GM21367 (cell line): Measurements from ENCODE around the gene S100A10.

Source experiments
- ATAC-seq: cut with Tn5 transposase; IDR thresholded peaks from one replicate; pipeline ENCODE4 v1.9.1; 2021; ENCODE audit not compliant: unreplicated experiment

The S100A10 gene

GRCh38 chr1:152013664-152014237 lies 20.1 kb upstream of the S100A10 start:
- ATAC-seq, result no peak

- ATAC-seq, result no peak
These were observed 16.0 kb upstream of the S100A10 start for GRCh38 chr1:152009691-152010090.

GRCh38 chr1:152007047-152007446 lies 13.4 kb upstream of the S100A10 start:
- ATAC-seq, result no peak

- ATAC-seq, result no peak
These were observed 11.8 kb upstream of the S100A10 start for GRCh38 chr1:152005360-152005912.

GRCh38 chr1:152003846-152004442 lies 10.3 kb upstream of the S100A10 start:
- no peak for ATAC-seq

- ATAC-seq, result no peak
These were observed 9.3 kb upstream of the S100A10 start for GRCh38 chr1:152002960-152003359.

GRCh38 chr1:152001631-152002584 lies 8.2 kb upstream of the S100A10 start:
- ATAC-seq, result no peak

GRCh38 chr1:152000964-152001630 lies 7.4 kb upstream of the S100A10 start:
- ATAC-seq, result no peak

GRCh38 chr1:151998611-151999362 lies 5.1 kb upstream of the S100A10 start:
- no peak for ATAC-seq

GRCh38 chr1:151997284-151997570 lies 3.6 kb upstream of the S100A10 start:
- no peak for ATAC-seq

- ATAC-seq, result no peak
These were observed 2.1 kb upstream of the S100A10 start for GRCh38 chr1:151995774-151996173.

- no peak for ATAC-seq
These were observed 1.3 kb upstream of the S100A10 start for GRCh38 chr1:151994956-151995355.

- no peak for ATAC-seq
These were observed 450 bp downstream of the S100A10 start for GRCh38 chr1:151993084-151993733.

- ATAC-seq, result no peak
These were observed 1.2 kb downstream of the S100A10 start for GRCh38 chr1:151992303-151993083.

- ATAC-seq, result no peak
These were observed 1.9 kb downstream of the S100A10 start for GRCh38 chr1:151991663-151992302.

GRCh38 chr1:151990856-151991198 lies 2.8 kb downstream of the S100A10 start:
- no peak for ATAC-seq

GRCh38 chr1:151990058-151990855 lies 3.4 kb downstream of the S100A10 start:
- ATAC-seq, result no peak

GRCh38 chr1:151989211-151989862 lies 4.3 kb downstream of the S100A10 start:
- no peak for ATAC-seq
